ENCODE measurements around the gene SLC10A3.

SLC10A3 gene

GRCh38 chrX:154463611-154464220 is 26.7 kb downstream of the SLC10A3 start:
- no peak for DNase-seq (ENCODE audit: low read depth)

DNA sequence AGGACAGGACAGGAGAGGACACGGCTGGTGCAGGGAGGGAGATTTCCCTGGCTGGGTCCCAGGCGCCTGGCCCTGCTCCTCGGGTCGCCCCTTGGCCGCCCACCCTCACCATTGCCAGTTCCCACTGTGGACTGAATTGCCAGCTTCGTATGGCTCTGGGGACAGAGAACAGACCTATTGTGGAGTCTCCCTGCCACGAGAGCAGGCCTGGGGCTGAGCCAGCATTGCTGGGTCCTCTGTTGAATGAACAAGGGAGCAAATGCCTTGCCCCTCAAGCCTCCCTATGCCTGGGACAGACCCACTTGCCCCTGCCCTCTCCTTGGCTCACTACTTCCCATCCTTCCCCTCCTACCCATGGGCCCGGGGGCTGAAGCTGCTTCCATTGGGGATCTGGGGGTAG is 28.0 kb downstream of the SLC10A3 start:
- no peak for DNase-seq (ENCODE audit: low read depth)

GRCh38 chrX:154460326-154460725 is 30.1 kb downstream of the SLC10A3 start:
- DNase-seq (ENCODE audit: low read depth): no peak

DNA sequence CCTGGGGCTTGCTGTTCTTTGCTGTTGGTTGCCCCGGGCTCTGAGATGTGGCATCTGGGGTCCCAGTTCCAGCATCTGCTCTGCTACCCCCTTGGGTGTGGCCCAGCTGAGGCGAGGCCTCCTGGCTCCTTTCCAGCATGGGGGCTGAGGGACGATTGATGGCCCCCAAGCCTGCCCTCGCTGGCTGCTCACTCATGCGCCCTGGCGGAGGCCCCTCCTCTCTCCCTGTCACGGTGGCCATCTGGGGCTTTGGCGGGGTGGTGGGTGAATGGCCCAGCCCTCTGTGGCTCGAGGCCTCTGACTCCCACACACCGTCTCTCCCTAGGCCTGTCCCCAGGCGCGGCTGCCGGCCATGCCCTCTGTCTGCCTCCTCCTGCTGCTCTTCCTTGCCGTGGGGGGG is 30.6 kb downstream of the SLC10A3 start:
- DNase-seq (ENCODE audit: low read depth): no peak

GRCh38 chrX:154458954-154459778 is 31.3 kb downstream of the SLC10A3 start:
- DNase-seq (ENCODE audit: low read depth): no peak

DNA sequence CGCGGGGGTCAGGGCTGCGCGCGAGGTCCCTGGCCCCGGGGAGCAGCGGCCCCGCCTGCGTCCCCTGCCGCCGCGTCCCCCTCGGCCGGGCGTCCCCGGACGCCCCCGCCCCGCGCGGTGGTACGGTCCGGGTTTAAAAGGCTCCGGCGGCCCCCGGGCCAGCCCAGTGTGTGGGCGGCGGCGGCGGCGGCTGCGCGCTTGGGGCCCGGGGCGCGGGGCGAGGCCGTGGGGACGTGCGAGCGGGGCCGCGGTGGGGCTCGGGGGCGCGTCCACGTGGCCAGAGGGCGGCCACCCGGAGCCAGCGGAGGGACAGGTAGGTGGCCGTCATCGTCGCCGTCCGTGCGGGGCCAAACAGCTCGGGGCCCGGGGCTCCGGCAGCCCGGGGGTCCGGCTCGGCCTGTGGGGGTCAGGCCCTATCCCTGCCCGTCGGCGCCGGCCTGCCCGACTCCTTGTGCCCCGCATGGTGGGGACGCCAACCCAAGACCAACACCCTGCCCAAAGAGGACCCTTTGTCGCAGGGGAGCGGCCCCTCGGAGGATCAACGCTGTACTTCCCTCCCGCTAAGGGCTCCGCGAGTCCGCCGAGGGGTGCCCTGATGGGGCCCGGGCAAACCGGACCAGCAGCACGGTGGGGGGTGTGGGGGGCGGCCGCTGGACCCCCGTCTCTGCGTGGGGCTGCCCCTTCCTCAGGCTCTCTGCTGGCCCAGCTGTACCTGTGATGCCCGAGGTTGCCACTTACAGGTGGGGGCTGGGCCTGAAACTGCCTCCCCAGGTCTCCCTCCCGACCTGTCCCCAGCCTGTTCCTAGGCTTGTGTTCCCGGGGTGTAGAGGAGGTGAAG is 32.1 kb downstream of the SLC10A3 start, which contains the start of gene PLXNA3:
Gene PLXNA3 (plus strand): TSS at position 166 of the 838 bp plus-strand sequence. CDS start 1,903 bp downstream, outside the sequence.
- peak; percentile 40 for DNase-seq (ENCODE audit: low read depth)

GRCh38 chrX:154457491-154458115 is 32.8 kb downstream of the SLC10A3 start:
- peak; percentile 31 for DNase-seq (ENCODE audit: low read depth)

- DNase-seq (ENCODE audit: low read depth): no peak
Observed at GRCh38 chrX:154452823-154453222, 37.6 kb downstream of the SLC10A3 start.

GRCh38 chrX:154450312-154450711 is 40.1 kb downstream of the SLC10A3 start:
- no peak for DNase-seq (ENCODE audit: low read depth)

DNA sequence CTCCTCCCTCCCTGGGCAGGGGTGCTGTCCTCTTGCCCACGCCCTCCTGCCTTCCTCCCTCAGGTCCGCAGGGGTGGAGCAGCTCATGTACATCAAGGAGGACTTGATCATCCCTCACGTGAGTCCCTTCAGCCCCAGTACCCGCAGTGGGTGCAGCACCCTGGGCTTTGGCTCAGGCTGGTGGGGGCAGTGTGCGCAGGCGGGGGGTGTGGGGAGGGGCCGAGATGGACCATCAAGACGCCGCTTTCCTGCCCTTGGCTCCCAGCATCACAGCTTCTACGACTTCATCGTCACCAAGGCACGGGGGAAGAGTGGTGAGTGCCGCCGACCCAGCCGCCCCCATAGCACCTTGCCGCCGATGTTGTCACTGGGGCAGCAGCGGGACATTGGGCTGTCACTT is 40.8 kb downstream of the SLC10A3 start:
- no peak for DNase-seq (ENCODE audit: low read depth)

DNA sequence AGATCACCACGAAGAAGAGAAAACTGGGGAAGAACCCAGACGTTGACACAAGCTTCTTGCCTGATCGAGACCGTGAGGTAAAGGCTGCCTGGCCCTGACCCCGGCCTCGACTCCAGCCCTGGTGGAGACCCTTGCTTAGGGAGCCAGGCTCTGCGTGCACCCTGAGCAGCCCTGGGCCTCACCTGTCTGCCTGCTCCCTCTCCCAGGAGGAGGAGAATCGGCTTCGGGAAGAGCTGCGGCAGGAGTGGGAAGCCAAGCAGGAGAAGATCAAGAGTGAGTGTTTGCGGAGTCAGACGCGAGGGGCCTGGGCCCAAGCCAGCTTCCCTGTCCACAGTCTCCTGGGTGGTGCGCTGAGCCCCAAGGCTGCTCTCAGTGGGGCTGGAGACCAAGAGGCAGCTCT is 41.9 kb downstream of the SLC10A3 start:
- no peak for DNase-seq (ENCODE audit: low read depth)

GRCh38 chrX:154446430-154446829 is 44.0 kb downstream of the SLC10A3 start:
- no peak for DNase-seq (ENCODE audit: low read depth)

- DNase-seq (ENCODE audit: low read depth): no peak
Observed at GRCh38 chrX:154445776-154446175, 44.7 kb downstream of the SLC10A3 start.

- no peak for DNase-seq (ENCODE audit: low read depth)
Observed at GRCh38 chrX:154444755-154445246, 45.6 kb downstream of the SLC10A3 start.

- DNase-seq (ENCODE audit: low read depth): peak; percentile 52
Observed at GRCh38 chrX:154443992-154444754, 46.3 kb downstream of the SLC10A3 start, which contains the start of gene FAM50A. Gene FAM50A (plus strand): TSS chrX:154444141. CDS start chrX:154444236, 95 bp downstream.

DNA sequence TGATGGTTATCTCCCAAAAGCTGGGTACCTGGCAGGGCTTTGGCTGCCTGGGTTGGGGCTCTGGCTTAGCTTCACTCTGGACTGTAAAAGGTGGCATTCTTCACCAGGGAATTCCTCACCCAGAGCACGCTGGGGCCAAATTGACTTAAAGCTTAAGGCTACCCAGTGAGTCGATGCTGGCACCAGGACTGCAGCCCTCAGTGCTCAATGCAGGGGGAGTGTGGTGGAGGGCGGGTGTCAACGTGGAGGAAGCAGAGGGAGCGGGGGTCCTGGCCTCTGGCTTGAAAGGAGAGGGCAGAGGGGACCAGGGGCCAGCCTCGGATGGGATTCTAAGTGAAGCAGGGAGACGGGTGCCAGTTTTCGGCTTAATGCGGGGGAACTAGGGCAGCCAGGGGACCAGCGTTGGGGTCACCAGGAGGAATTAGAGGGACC is 46.9 kb downstream of the SLC10A3 start:
- no peak for DNase-seq (ENCODE audit: low read depth)

DNA sequence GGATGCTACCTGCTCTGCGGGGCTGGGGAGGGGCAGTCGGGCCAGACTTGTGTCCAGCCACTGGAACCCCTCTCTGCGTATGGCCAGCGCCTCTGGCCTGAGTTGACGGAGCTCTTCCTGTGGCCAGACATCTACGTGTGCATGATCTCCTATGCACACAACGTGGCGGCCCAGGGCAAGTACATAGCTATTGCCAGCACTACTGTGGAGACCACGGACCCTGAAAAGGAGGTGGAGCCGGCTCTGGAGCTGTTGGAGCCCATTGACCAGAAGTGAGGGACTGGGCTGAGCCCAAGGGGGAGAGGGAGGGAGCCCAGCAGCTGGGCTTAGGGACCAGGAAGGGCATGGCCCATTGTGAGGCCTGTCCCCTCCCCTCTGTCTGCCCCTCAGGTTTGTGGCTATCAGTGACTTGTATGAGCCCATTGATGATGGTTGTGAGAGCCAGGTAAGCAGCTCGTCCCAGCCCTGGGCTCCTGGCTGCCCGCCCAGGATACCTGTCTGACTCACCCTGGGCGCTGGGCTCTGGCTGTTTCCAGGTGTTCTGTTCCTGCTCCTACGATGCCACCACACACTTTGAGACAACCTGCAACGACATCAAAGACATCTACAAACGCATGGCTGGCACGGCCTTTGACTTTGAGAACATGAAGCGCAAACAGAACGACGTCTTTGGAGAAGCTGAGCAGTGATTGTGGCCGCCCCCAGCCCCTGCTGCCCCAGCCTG is 48.3 kb downstream of the SLC10A3 start:
- no peak for DNase-seq (ENCODE audit: low read depth)

DNA sequence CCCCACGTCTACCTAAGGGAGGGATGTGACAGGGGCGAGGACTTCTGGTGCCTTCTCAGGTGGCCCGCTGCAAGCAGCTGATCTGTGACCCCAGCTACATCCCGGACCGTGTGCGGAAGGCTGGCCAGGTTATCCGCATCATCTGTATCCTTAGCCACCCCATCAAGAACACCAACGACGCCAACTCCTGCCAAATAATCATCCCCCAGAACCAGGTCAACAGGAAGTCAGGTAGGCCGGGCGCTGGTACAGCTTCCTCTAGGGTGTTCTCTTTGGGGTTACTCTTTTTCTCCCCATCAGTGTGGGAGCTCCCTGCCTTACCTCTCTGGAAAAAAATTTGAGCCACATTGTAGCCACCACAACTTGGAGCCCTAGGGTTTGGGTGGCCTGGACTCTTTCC is 48.9 kb downstream of the SLC10A3 start:
- DNase-seq (ENCODE audit: low read depth): no peak

GRCh38 chrX:154440623-154441357 is 49.6 kb downstream of the SLC10A3 start:
- DNase-seq (ENCODE audit: low read depth): no peak

DNA sequence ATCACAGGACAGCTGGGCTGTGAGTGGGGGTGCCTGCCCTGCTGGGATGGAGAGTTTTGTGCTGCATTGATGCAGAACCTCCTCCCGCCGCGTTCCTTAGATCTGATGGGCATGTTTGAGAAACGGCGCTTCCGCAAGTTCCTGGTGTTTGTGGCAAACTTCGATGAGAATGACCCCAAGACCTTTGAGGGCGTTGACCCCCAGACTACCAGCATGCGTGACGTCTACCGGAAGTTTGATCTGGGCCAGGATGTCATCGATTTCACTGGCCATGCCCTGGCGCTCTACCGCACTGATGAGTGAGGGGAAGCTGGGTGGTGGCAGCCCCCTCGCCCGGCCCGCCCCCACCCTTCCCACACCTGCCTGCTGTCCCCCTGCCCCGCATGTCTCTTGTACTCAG is 50.6 kb downstream of the SLC10A3 start:
- no peak for DNase-seq (ENCODE audit: low read depth)
